Measurements from ENCODE around the gene TPST1.
"Not testable (repeated sequence)": the region's sequence is repeated elsewhere in the genome, so short reads cannot be mapped to it uniquely, and the experiment has no call there.

Gene TPST1

DNA sequence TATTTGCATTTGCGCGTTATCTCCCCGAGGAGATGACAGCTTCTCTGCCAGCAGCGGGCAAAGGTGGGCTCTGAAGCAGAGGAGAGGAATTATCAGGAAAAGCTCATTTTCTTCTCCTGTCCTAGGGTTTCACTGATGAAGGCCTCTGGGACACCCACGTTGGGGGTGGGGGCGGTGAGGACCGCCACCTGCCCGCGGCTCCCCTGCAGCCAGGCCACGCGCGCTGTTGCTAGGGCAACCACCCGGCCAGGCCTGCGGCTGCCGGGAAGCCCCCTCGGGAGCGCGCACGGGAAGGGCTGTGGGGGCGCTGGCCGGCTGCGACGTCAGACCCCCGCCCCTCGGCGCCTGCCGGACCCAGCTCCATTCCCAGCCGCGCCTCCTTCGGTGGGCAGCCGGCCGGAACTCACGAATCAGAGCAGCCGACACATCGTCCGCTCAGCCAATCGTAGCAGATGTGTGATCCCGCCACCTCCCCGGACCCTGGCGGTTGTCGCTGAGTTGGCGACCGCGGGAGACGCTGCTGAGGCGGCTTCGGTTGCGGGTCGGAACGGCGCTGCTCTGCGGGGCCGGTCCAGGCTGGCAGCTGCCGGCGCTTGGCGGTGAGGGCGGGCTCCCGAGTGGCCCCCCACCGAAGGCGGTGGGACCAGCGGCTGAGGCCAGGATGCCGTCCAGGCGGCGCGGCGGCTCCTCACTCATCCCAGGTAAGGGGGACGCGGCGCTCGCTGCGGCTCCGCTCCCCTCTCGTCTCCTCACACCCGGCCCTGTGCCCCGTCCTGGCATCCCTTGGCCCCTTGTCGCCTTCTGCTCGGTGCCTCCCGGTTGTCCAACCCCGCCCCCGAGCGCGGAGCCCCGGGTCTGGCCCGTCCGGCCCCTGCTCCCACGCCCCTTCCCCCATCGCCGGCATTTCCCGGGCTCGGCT lies at the start of gene TPST1:
Gene TPST1 (plus strand): TSS at position 513 of the 919 bp plus-strand sequence. CDS start 35,092 bp downstream, outside the sequence.
- peak; percentile 98 for DNase-seq

DNA sequence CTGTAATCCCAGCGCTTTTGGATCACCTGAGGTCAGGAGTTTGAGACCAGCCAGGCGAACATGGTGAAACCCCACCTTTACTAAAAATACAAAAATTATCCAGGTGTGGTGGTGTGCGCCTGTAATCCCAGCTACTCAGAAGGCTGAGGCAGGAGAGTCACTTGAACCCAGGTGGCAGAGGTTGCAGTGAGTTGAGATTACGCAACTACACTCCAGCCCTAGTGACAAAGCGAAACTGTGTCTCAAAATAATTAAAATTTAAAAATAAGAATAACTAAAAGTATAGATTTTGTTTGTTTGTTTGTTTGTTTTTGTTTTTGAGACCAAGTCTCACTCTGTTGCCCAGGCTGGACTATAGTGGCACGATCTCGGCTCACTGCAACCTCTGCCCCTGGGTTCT lies 49.1 kb upstream of the TPST1 start:
- not testable (repeated sequence) for DNase-seq

- DNase-seq, result no peak
Measured at GRCh38 chr7:66157060-66157459, 48.1 kb upstream of the TPST1 start.

- DNase-seq, result no peak
Measured at GRCh38 chr7:66162622-66163021, 42.5 kb upstream of the TPST1 start.

GRCh38 chr7:66163186-66163610 lies 41.9 kb upstream of the TPST1 start:
- no peak for DNase-seq

- no peak for DNase-seq
Measured at GRCh38 chr7:66164356-66164755, 40.8 kb upstream of the TPST1 start.

DNA sequence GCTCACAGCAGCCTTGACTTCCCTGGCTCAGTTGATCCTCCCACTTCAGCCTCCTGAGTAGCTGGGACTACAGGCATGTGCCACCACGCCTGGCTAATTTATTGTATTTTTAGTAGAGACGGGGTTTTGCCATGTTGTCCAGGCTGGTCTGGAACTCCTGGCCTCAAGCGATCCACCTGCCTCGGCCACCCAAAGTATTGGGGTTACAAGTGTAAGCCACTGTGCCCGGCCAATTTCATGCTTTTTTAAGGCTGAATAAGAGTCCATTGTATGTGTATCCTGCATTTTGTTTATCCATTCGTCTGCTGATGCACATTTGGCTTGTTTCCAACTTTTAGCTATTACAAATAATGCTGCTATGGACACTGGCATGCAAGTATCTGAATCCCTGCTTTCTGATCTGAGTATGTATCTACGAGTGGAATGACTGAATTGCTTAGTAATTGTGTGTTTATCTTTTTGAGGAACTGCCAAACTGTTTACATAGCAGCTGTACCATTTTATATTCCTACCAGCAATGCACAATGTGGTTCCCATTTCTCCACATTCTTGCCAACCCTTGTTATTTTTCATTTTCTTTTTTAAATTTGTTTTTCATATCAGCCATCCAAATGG lies 37.3 kb upstream of the TPST1 start:
- DNase-seq, result peak; percentile 46

GRCh38 chr7:66169616-66170015 lies 35.5 kb upstream of the TPST1 start:
- DNase-seq, result no peak

GRCh38 chr7:66170309-66171231 lies 34.6 kb upstream of the TPST1 start:
- no peak for DNase-seq

- DNase-seq, result not testable (repeated sequence)
Measured at GRCh38 chr7:66172536-66173401, 32.4 kb upstream of the TPST1 start.

GRCh38 chr7:66173856-66174255 lies 31.3 kb upstream of the TPST1 start:
- DNase-seq, result no peak

DNA sequence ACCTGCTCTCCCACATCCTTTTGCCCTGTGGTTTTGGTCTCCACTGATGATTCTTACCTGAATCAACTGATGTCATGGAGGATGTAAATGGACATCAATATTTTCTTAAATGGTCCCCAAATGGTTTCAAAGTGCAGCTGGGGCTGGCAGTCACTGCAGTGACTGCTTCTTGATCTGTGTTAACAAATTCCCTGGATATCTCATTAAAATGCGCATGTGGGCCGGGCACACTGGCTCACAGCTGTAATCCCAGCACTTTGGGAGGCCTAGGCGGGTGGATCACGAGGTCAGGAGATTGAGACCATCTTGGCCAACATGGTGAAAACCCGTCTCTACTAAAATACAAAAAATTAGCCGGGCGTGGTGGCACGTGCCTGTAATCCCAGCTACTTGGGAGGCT lies 30.1 kb upstream of the TPST1 start:
- DNase-seq, result not testable (repeated sequence)

GRCh38 chr7:66176914-66177313 lies 28.2 kb upstream of the TPST1 start:
- no peak for DNase-seq

- no peak for DNase-seq
Measured at GRCh38 chr7:66178258-66178657, 26.9 kb upstream of the TPST1 start.

- no peak for DNase-seq
Measured at GRCh38 chr7:66181329-66181728, 23.8 kb upstream of the TPST1 start.

DNA sequence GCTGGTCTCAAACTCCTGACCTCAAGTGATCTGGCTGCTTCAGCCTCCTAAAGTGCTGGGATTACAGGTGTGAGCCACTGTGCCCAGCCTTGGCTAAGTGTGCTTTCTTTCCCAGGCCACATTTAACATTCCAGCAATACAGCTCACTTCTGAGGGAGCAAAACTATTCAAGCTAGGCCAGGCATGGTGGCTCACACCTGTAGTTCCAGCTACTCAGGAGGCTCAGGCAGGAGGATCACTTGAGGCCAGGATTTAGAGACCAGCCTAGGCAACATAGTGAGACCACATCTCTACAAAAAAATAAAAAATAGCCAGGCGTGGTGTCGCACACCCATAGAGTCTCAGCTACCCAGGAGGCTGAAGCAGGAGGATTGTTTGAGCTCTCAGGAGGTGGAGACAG lies 23.3 kb upstream of the TPST1 start:
- DNase-seq, result no peak

DNA sequence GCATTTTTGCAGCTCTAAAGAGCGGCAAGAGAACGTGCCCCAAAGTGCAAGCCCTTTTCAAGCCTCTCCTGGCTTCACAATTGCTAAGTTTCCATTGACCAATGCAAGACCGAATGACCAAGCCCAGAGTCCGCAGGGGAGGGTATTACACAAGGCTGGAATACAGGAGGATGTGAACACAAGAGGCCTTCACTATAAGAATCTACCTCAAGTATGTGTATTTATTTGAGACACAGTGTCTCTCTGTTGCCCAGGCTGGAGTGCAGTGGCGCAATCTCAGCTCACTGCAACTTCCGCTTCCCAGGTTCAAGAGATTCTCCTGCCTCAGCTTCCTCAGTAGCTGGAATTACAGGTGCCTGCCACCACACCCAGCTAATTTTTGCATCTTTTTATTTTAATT lies 22.2 kb upstream of the TPST1 start:
- DNase-seq, result no peak

- no peak for DNase-seq
Measured at GRCh38 chr7:66183700-66184099, 21.4 kb upstream of the TPST1 start.

GRCh38 chr7:66185680-66186187 lies 19.4 kb upstream of the TPST1 start:
- DNase-seq, result no peak

DNA sequence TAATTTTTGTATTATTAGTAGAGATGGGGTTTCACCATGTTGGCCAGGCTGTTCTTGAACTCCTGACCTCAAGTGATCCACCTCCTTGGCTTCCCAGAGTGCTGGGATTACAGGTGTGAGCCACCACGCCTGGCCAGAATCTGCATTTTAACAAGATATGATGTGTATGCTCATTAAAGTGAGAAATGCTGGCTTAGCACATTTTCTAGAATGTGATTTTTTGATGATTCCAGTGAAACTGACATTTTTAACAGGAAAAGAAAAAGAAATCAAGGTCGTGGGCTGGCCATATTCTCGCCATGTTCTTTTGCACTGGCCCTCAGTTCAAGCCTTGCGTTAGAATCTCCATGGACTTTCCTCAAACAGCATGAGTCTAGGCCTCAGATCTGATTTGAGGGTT lies 18.1 kb upstream of the TPST1 start:
- DNase-seq, result no peak

DNA sequence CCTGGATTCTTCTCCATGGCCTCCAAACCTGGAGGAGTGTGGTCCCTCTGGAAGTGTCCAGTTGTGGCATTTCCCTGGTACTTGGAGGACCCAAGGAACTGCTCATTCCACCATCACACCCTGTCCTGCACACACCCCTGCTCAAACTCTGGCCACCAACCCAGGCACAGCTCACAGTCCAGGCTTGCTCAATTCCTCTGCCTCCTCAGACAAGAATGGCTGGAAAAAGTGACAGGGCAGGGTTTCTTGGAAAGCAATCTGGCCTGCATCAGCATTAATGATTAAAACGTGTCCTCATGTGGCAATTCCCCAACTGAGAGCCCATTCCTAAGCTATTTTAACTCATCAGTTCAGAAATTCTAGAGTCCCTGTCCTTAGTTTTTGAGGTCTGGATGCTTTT lies 17.2 kb upstream of the TPST1 start:
- DNase-seq, result no peak

DNA sequence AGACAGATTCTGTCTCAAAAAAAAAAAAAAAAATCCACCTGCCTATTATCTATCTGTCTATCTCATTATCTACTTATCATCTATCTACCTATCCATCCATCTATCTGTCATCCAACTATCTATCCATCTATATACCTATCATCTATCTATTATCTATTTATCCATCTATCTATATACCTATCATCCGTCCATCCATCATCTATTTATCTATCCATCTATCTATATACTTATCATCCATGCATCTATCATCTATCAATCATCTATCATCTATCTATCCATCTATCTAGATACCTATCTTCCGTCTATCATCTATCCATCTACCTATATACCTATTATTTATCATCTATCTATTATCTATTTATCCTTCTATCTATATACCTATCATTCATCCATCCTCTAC lies 16.5 kb upstream of the TPST1 start:
- DNase-seq, result no peak
